Bladder microvascular endothelial cell (primary cell): ENCODE data around the gene DISC1. TPM values are rescaled to one million over a fixed set of nuclear protein-coding genes. Genes with fewer than 3 reads are reported as not detected.

ENCODE experiments used
- total RNA-seq: library from RNA; depleted of rRNA; stranded (reverse); fragments of >200 nt; gene quantifications from 2 replicates; pipeline ENCODE4 v1.2.3, GENCODE V29; 2014

The DISC1 gene
- total RNA-seq, result 9.4 and 13.4 TPM in 2 replicates

DNA sequence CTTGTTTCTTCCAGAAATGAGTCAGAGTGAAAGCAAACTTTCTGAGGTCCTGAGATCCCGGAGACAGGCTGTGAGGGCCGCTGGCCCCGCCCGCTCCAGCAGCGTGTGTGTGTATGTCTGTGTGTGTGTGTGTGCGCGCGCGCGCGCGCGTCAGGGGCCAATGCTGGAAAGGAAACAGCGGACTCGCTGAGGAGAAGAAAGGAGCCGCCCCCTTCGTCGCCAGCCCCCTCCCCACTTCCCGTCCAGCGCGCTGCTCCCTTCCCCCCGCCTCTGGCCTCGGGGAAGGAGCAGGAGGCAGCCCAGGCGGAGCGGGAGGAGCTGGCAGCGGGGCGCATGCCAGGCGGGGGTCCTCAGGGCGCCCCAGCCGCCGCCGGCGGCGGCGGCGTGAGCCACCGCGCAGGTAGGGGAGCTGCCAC is at the start of gene DISC1:
Gene DISC1 (plus strand): TSS at position 256 of the 416 bp plus-strand sequence. CDS start 78 bp downstream, at position 334.

Other genes starting within 250 kb of the DISC1 start
- 116 and 138 TPM in 2 replicates for gene EGLN1, start 204.5 kb upstream of the DISC1 start, total RNA-seq
- 31.2 and 31.3 TPM in 2 replicates for gene TSNAX, start 98.1 kb upstream of the DISC1 start, total RNA-seq